Myocyte (in vitro differentiated cells): ENCODE data around the gene WNT3. TPM values are rescaled to one million over a fixed set of nuclear protein-coding genes. Genes with fewer than 3 reads are reported as not detected.

ENCODE experiments used
- DNase-seq: peaks from one replicate; pipeline ENCODE4 v3.0.0-alpha.2; 2012; ENCODE audit warnings: low read depth
- total RNA-seq: library from RNA; depleted of rRNA; stranded (reverse); fragments of >200 nt; gene quantifications from 2 replicates; pipeline ENCODE4 v1.2.3, GENCODE V29; 2014

Gene WNT3
- total RNA-seq, 1 donor from 2014 or later = 0.86 TPM

- no peak for DNase-seq
These were observed 19.0 kb upstream of the WNT3 start for GRCh38 chr17:46837521-46837920.

- no peak for DNase-seq
These were observed 18.0 kb upstream of the WNT3 start for GRCh38 chr17:46836500-46836899.

GRCh38 chr17:46834846-46835245, 16.4 kb upstream of the WNT3 start:
- no peak for DNase-seq

- DNase-seq = no peak
These were observed 15.3 kb upstream of the WNT3 start for GRCh38 chr17:46833840-46834208.

- DNase-seq = no peak
These were observed 14.7 kb upstream of the WNT3 start for GRCh38 chr17:46832945-46833839.

GRCh38 chr17:46832331-46832821, 13.9 kb upstream of the WNT3 start:
- no peak for DNase-seq

GRCh38 chr17:46831573-46832330, 13.3 kb upstream of the WNT3 start:
- no peak for DNase-seq

- DNase-seq = no peak
These were observed 8.8 kb upstream of the WNT3 start for GRCh38 chr17:46827274-46827673.

GRCh38 chr17:46826116-46826515, 7.6 kb upstream of the WNT3 start:
- DNase-seq = no peak

GRCh38 chr17:46823657-46824056, 5.2 kb upstream of the WNT3 start:
- DNase-seq = no peak

GRCh38 chr17:46822388-46822921, 4.0 kb upstream of the WNT3 start:
- no peak for DNase-seq

GRCh38 chr17:46821482-46822387, 3.2 kb upstream of the WNT3 start:
- DNase-seq = no peak

GRCh38 chr17:46820592-46821450, 2.3 kb upstream of the WNT3 start:
- no peak for DNase-seq

GRCh38 chr17:46819906-46820351, 1.4 kb upstream of the WNT3 start:
- DNase-seq = no peak

- no peak for DNase-seq
These were observed 702 bp upstream of the WNT3 start for GRCh38 chr17:46818929-46819859.

GRCh38 chr17:46817901-46818209, 637 bp downstream of the WNT3 start:
- no peak for DNase-seq

GRCh38 chr17:46817151-46817900, 1.2 kb downstream of the WNT3 start:
- no peak for DNase-seq
